Mononuclear cell (primary cell): ENCODE data around the gene TMED3. TPM values are rescaled to one million over a fixed set of nuclear protein-coding genes. Genes with fewer than 3 reads are reported as not detected.
A peak's percentile ranks its signal among the peaks of the same experiment; 100 is the strongest.
"Not testable (repeated sequence)": the region's sequence is repeated elsewhere in the genome, so short reads cannot be mapped to it uniquely, and the experiment has no call there.

Experiments used
- H3K27me3 ChIP-seq: 2 replicates; pipeline ENCODE4 v1.6.0; 2011; ENCODE audit warnings: low read length, control low read depth; ENCODE audit not compliant: insufficient read depth
- H3K4me1 ChIP-seq: 2 replicates; pipeline ENCODE4 v1.5.1; 2011; ENCODE audit warnings: mild to moderate bottlenecking, low read length, control low read depth; ENCODE audit not compliant: insufficient read depth
- H3K4me3 ChIP-seq: 2 replicates; pipeline ENCODE4 v1.5.1; 2011; ENCODE audit warnings: mild to moderate bottlenecking, low read length, moderate library complexity
- H3K9me3 ChIP-seq: 2 replicates; pipeline ENCODE4 v1.5.1; 2011; ENCODE audit warnings: low read depth, mild to moderate bottlenecking, control low read depth, low read length
- total RNA-seq: library from RNA; depleted of rRNA; stranded (reverse); fragments of >200 nt; gene quantifications from one replicate; pipeline ENCODE4 v1.2.3, GENCODE V29; 2012

Gene TMED3
- total RNA-seq, 1 donor: 32.3 TPM

DNA sequence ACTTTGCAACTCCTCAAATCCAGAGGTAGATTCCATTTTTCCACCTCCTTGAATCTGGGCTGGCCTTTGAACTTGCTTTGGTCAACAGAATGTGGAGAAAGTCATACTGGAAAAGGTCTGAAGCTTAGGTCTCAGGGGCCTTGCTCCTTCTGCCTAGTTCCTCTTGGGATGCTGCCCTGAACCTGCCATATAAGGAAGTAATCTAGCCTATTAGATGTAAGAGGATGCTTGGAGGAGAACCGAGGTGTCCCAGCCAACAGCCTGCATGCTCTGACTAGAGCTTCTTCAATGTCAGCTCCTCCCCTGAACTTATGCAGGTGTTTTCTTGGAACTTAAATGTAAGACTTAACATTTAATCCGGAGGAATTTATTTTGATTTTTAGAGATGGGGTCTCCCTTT lies 2.0 kb upstream of the TMED3 start:
- Histone ChIP-seq H3K9me3 (no peaks in the 10 kb centered on the region), H3K4me1 (peaks cover 22% of the 10 kb centered on the region), H3K4me3 (no peak overlapping the region), H3K27me3 (peaks cover 11% of the 10 kb centered on the region)

DNA sequence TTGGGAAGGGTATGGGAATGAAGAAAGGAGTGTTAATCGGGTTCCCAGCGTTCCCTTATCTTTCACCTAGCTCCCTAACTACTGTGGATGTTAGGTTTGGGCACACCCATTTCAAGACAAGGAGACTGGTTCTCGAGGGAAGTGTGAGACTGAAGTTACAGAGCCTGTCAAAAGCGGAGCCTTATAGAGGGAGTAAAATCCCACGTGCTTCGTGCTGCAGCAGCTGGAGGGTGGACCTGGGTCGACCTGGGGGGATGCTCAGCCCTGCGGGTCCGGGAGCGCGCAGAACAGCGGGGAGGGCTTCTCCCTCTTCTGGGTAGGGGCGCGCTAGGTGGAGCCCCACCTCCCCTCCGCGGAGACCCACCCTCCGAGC lies 314 bp upstream of the TMED3 start:
- H3K27me3 ChIP-seq: peaks cover under 1% of the 10 kb centered on the region
- H3K4me3 ChIP-seq: peak overlapping the region; percentile 79
- H3K9me3 ChIP-seq: no peaks in the 10 kb centered on the region
- H3K4me1 ChIP-seq: peaks cover 22% of the 10 kb centered on the region

DNA sequence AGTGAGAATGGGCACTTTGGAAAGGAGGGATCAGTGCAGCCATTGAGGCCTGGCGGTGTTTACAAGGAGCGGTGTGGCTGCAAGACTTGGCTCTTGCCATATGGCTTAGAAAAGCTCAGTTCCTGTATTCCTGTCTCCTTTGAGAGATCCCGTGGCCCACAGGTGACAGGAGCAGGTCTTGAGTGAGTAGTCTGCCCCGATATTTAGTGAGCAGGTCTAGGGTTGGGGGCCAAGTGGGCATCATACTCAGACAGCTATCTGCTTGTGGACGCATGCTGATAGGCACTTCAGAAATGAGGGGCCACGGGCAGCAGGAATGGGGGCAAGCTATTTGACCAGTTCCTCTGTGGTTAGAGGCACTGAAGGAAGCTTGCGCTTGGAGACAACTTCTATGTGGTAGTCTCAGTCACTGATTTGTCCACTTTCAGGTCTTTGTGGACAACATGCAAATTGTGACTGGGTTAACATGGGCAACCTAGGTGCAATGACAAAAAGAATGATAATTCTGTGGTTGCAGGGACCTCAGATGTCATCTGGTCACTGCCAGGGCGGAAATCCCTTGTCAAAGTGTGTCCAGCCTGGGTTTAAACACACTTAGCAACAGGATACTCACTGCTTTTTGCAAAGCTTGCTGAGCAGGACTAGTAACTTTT lies 1.1 kb downstream of the TMED3 start:
- H3K27me3 ChIP-seq: no peaks in the 10 kb centered on the region
- no peaks in the 10 kb centered on the region for H3K9me3 ChIP-seq
- H3K4me1 ChIP-seq: peaks cover 22% of the 10 kb centered on the region
- H3K4me3 ChIP-seq: peak overlapping the region; percentile 79

DNA sequence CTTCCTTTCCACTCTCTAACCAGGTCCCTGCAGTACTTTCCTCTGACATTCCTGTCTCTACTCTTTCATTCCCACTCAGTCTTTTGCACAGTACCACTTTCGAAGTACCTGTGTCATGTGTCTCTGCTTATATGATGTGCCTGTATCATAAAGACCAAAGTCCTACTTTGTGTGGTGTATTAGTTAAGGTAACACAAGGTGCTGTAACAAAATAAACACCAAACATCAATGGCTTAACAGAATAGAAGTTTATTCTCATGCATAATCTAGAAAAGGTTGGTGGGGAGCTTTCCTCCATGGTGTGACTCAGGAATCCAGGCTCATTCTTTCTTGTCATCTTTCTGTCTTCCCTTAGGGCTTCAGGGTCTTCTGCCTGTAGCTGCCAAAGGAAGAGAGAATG lies 3.3 kb downstream of the TMED3 start:
- no peaks in the 10 kb centered on the region for H3K9me3 ChIP-seq
- no peaks in the 10 kb centered on the region for H3K27me3 ChIP-seq
- no peak overlapping the region for H3K4me3 ChIP-seq
- H3K4me1 ChIP-seq: peaks cover 22% of the 10 kb centered on the region

DNA sequence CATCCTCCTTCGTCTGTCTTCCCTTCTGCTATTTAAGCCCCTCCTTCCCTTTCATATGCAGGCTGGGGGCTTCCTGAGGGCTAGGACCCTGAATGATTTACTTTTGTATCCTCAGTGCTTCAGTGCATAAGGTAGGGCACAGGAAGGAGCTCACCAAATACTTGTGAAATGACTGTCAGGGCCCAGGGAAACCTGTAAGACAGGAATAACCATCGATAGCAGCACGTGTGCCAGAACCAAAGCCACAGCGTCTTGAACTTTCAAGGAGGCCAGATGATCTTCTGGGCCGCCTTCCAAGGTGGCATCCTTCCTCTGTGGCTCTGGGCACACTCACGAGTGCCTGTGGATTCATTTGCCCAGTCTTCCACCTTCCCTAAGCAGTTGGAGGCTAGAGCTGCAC lies 3.9 kb downstream of the TMED3 start:
- H3K4me3 ChIP-seq: no peak overlapping the region
- H3K27me3 ChIP-seq: no peaks in the 10 kb centered on the region
- no peaks in the 10 kb centered on the region for H3K9me3 ChIP-seq
- peaks cover 22% of the 10 kb centered on the region for H3K4me1 ChIP-seq

DNA sequence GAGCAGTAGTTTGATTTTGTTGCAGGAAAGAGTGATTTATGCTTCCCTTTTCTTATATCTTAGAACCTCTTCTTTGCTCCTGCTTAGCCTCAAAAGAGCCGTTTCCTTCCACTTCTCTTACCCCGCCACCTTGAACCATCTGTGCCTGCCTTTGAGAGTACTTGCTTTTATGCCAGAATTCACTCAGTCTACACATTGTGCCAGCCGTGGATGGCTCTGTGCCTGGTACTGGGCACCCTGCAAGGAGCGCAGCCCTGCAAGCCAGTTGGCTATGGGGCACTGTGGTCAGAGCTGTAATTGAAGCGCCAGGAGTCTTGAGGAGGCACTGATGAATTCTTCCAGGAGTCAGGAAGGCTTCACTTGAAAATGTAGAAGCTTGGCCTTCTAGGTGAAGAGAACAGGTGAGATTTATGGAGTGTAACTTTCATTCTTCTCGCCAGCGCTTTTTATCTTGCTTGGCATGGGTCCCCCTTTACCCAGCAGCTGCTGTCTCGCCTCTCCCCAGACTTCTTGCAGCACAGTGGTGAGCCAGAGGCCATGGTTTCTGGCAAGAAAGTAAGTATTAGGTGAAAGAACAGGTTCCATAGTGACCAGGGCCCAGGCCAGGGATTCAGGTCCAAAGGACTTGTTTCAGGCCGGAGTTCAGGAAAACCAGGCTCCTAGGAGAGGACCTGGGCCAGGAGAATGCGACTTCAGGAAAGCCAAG lies 4.9 kb downstream of the TMED3 start:
- peaks cover 17% of the 10 kb centered on the region for H3K4me1 ChIP-seq
- no peak overlapping the region for H3K4me3 ChIP-seq
- no peaks in the 10 kb centered on the region for H3K27me3 ChIP-seq
- H3K9me3 ChIP-seq: no peaks in the 10 kb centered on the region

DNA sequence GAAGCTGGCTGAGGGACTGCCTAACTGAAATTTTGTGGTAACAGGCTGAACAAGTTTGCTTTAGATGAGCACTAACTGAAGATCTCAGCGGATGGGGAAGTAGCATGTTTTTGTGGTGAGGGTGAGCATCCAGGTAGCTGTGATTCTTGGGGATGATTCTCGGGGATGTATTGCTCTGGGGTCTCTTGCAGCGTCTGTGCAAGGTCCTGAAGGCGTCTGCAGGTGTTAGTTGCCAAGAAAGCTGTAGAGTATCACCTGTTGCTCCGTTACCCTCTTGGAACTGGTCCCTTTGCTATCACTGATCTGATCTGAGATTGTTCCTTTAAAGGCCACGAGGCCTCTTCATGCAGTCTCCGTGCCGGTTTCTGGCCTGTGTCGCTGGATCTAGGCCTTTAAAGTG lies 6.0 kb downstream of the TMED3 start:
- Histone ChIP-seq H3K27me3 (no peaks in the 10 kb centered on the region), H3K4me3 (no peak overlapping the region), H3K9me3 (no peaks in the 10 kb centered on the region), H3K4me1 (peaks cover 10% of the 10 kb centered on the region)

DNA sequence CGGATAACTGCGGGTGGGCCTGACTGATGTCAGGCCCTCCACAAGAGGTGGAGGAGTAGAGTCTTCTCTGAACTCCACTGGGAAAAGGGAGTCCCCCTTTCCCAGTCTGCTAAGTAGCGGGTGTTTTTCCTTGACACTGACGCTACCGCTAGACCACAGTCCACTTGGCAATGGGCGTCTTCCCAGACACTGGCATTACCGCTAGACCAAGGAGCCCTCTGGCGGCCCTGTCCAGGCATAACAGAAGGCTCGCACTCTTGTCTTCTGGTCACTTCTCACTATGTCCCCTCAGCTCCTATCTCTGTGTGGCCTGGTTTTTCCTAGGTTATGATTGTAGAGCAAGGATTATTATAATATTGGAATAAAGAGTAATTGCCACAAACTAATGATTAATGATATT lies 9.1 kb downstream of the TMED3 start:
- H3K9me3 ChIP-seq, H3K27me3 ChIP-seq, H3K4me3 ChIP-seq, H3K4me1 ChIP-seq: not testable (repeated sequence)

DNA sequence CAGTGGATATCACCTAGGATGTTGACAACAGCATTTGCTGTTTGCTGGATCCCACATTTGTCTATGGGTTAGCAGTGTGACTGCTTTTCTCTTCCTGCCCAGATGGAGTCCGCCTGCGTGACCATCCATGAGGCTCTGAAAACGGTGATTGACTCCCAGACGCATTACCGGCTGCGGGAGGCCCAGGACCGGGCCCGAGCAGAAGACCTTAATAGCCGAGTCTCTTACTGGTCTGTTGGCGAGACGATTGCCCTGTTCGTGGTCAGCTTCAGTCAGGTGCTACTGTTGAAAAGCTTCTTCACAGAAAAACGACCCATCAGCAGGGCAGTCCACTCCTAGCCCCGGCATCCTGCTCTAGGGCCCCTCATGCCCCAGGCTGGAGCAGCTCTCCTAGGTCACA lies 11.0 kb downstream of the TMED3 start:
- no peaks in the 10 kb centered on the region for H3K27me3 ChIP-seq
- no peak overlapping the region for H3K4me3 ChIP-seq
- H3K4me1 ChIP-seq: no peaks in the 10 kb centered on the region
- no peaks in the 10 kb centered on the region for H3K9me3 ChIP-seq

DNA sequence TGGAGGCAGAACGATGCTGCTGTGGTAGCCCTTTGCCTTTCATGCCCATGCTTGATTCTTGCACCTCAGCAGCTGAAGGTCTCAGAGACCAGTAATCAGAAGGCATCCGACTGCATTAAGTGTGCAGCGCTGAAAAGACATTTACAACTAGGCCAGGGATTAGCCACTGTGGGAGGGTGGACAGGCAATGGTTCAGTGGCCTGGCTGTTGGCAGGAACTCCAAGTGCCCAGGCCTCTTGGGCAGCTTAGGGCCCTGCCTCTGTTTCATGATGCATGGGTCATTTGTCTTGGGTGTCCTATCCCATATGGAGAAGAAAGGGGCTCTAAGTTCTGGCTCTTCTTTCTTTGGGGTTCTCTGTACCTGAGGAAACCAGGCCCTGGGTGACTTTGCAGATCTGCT lies 11.4 kb downstream of the TMED3 start:
- Histone ChIP-seq H3K4me3 (no peak overlapping the region), H3K4me1 (no peaks in the 10 kb centered on the region), H3K27me3 (no peaks in the 10 kb centered on the region), H3K9me3 (no peaks in the 10 kb centered on the region)

DNA sequence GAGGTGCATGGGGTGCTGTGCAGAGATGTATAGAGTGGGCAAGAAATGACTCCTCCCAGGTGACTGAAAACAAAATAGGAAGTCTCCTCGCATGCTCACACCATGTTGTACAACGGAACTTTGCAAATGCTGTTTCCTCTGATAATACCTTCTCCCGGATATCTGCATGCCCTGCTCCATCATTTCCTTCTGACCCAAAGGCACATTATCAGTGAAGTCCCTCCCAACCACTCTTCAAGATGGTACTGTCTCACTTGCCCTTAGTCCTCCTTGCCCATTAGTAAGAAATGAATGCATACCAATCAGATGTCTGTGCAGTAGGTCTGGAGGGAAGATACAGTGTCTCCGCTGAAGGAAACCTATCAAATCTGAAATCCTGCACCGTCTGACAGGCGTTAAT lies 12.0 kb downstream of the TMED3 start:
- no peak overlapping the region for H3K4me3 ChIP-seq
- no peaks in the 10 kb centered on the region for H3K27me3 ChIP-seq
- H3K4me1 ChIP-seq: no peaks in the 10 kb centered on the region
- H3K9me3 ChIP-seq: no peaks in the 10 kb centered on the region

DNA sequence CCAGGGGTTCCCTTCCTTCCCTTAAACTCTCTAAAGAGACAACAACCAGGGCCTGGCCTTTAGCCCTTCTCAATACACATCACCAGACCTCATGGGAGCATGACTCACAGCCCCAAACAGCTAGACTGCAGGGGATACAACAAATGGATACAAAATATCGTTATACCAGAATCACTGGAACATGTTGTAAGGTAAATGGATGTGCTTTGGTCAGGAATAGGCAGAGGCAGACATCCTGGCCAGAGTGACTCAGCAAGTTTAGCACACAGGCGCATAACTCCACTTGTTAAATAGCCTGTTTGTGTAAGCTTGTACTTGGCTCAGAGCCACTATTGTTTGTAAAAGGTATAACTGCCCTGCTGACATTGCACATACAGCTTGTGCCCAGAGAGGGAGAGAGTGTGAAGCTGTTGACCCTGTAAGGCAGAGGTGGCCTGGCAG lies 18.3 kb downstream of the TMED3 start:
- Histone ChIP-seq H3K4me3 (no peak overlapping the region), H3K27me3 (no peaks in the 10 kb centered on the region), H3K9me3 (no peaks in the 10 kb centered on the region), H3K4me1 (no peaks in the 10 kb centered on the region)

DNA sequence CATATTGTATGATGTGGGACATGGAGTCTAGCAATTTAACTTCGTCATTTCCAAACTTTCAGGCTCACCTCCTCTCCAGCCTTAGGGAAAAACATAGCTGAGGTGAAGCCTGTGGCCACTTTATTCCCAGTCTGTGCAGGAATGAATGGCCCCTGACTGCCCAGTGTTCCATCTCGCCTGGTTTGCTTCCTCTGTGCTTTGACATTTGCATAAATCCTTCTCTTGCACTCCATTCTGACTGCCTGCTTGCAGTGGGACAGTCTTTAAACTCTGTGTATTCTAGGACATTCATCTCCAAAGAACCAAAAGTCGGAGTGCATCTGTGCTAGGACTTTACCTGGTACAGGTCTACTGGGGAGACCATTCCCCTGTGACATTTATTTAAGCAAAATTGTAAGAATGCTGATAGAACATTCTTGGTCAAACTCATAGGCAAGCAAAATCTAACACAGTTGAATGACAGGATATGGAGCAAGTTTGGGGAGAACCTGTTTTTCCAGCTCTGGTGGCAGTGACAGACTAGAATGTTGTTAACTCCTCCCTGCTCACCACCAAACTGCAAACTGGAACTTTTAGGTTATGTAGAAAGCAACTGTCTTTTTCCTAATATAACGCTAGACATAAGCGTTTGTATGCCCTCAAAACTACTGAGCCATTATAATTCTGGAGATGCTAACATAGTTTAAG lies 22.1 kb downstream of the TMED3 start:
- Histone ChIP-seq H3K9me3 (no peaks in the 10 kb centered on the region), H3K4me3 (no peak overlapping the region)

DNA sequence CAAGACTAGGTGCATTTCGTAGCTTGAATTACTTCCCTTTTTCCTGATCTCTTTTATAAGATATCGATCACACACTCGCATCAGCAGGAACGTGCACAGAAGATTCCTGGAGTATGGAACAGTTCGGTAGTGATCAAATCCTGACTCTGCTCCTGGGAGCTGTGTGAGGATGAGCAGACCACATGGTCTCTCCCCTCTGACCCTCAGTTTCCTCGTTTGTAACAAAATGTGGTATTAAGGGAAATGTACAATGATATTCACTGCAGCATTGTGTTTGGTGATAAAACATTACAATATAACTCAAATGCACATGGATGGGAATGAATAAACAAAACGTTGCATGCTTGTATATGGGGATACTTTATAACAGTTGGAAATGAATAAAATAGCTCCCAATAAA lies 26.7 kb downstream of the TMED3 start:
- H3K4me3 ChIP-seq: no peak overlapping the region
- no peaks in the 10 kb centered on the region for H3K9me3 ChIP-seq
- H3K4me1 ChIP-seq: no peaks in the 10 kb centered on the region
- H3K27me3 ChIP-seq: no peaks in the 10 kb centered on the region

More for the DNA sequence above, 22.1 kb downstream of the TMED3 start:
- H3K27me3 ChIP-seq: no peaks in the 10 kb centered on the region
- H3K4me1 ChIP-seq: no peaks in the 10 kb centered on the region

DNA sequence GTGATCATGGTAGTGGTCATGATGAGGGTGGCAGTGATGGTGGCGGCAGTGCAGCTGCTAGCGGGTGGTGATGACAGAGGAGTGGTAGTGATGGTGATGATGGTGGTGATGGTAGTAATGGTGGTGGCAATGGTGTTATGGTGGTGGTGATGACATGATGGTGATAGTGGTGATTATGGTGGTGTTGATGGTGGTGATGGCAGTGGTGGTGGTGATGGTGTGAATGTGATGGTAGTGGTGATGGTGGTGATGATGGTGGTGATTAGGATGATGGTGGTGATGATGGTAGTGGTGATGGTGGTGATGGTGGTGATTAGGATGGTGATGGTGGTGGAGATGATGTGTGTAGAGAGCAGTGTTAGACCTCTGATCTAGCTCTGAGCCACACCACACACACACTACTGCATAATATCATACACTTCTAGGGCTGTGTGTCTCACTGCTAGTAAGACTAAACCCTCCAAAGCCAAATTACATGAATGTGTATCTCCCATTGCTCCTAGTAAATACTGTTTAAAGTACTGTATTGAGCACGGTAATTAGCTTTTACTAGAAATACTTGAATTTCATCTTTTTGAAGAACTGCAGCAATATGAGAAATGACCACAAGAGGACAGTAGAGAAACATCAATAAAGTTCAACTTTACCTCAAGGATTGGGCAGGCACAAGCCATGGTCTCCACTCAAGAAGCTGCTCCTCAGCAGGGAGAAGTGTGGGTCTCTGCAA lies 28.8 kb downstream of the TMED3 start:
- Histone ChIP-seq H3K27me3 (no peaks in the 10 kb centered on the region), H3K9me3 (no peaks in the 10 kb centered on the region), H3K4me3 (no peak overlapping the region), H3K4me1 (no peaks in the 10 kb centered on the region)
